ENCODE results near the gene ZBTB40. TPM values are rescaled to one million over a fixed set of nuclear protein-coding genes. Genes with fewer than 3 reads are reported as not detected.

The ZBTB40 gene
- total RNA-seq, 1 experiment from 2014 or later, result 16.3 TPM

- no peak overlapping the region for H4K5ac ChIP-seq (ENCODE audit: insufficient read length, low read depth, low read length)
- peaks cover 9 to 59% (median 16%) of the 10 kb centered on the region in 3 experiments for H3K36me3 Mint-ChIP-seq (ENCODE audit: insufficient read depth in 1 of 3, low read depth in 3 of 3)
- H2AK5ac ChIP-seq (ENCODE audit: insufficient read length, low read length), result no peak overlapping the region
- no peak overlapping the region for H3K4me3 Mint-ChIP-seq
- H3K4me1 ChIP-seq (ENCODE audit: insufficient read depth, low read length), result no peaks in the 10 kb centered on the region
- H3K27me3 Mint-ChIP-seq (ENCODE audit: low read depth), result no peaks in the 10 kb centered on the region
- no peak overlapping the region for H2BK20ac ChIP-seq (ENCODE audit: low read depth, low read length, poor library complexity, severe bottlenecking)
- no CpG with 5 or more reads among the region's 3 CpGs for WGBS (ENCODE audit: extremely low coverage, insufficient read length, low lambda C conversion rate)
- H4K8ac ChIP-seq (replicated peaks; ENCODE audit: insufficient read length, low read depth, low read length), result no peak overlapping the region
- H3K56ac ChIP-seq (ENCODE audit: insufficient read length, low read depth, low read length), result no peak overlapping the region
- H3K23ac ChIP-seq (ENCODE audit: insufficient read length, low read depth, low read length), result no peak overlapping the region
- H2AFZ ChIP-seq (ENCODE audit: low read length), result no peak overlapping the region
- no peaks in the 10 kb centered on the region for H3K79me2 ChIP-seq (ENCODE audit: insufficient read depth, low read length)
- no peaks in the 10 kb centered on the region for H3K79me1 ChIP-seq (ENCODE audit: insufficient read depth, low read depth, low read length, poor library complexity, severe bottlenecking)
- no peak overlapping the region for H3K27ac Mint-ChIP-seq
- H3T11ph ChIP-seq (ENCODE audit: low read length), result no peak overlapping the region
- DNase-seq, result no peak
- H3K9me3 Mint-ChIP-seq, result no peaks in the 10 kb centered on the region
- no peak overlapping the region for H3K4me2 ChIP-seq (ENCODE audit: insufficient read depth, insufficient read length, low read length)
- no peak overlapping the region for H3K18ac ChIP-seq (ENCODE audit: insufficient read length, low read depth, low read length)
- TF ChIP-seq CTCF (conservative IDR thresholded peaks at IDR 0.05), result no peak
- no peaks in the 10 kb centered on the region for H4K20me1 ChIP-seq (ENCODE audit: control insufficient read depth, insufficient read depth, insufficient read length)
- no peak overlapping the region for H4K91ac ChIP-seq (ENCODE audit: insufficient read length, low read depth, low read length)
- H2BK12ac ChIP-seq (ENCODE audit: insufficient read length, low read depth, low read length), result no peak overlapping the region
- H3K14ac ChIP-seq (ENCODE audit: insufficient read depth, low read length), result no peak overlapping the region
- H3K4me1 Mint-ChIP-seq, result peaks cover 0 to 3% of the 10 kb centered on the region in 2 experiments; a peak in 1 of 4 replicates
- no peak overlapping the region for H3K4ac ChIP-seq (ENCODE audit: low read depth, low read length)
- no peaks in the 10 kb centered on the region for H3K23me2 ChIP-seq (ENCODE audit: insufficient read length, low read depth, low read length, poor library complexity, severe bottlenecking)
- H2BK120ac ChIP-seq (ENCODE audit: low read depth, low read length, poor library complexity, severe bottlenecking), result no peak overlapping the region
- H2BK15ac ChIP-seq (ENCODE audit: low read depth, low read length), result no peak overlapping the region
- no peaks in the 10 kb centered on the region for H3K9me3 ChIP-seq (ENCODE audit: control insufficient read depth, low read depth, low read length)
- no peak overlapping the region for H3K9ac ChIP-seq (ENCODE audit: extremely low read depth, insufficient read length, low read length)
- H3K27ac ChIP-seq (ENCODE audit: insufficient read length, low read depth, low read length), result no peak overlapping the region
- H2BK5ac ChIP-seq (ENCODE audit: insufficient read length, low read length), result no peak overlapping the region
- H3K27me3 ChIP-seq (ENCODE audit: insufficient read depth, low read length), result no peaks in the 10 kb centered on the region
Measured at GRCh38 chr1:22525211-22525610, 73.6 kb downstream of the ZBTB40 start.
